BJ (cell line): ENCODE results near the gene UPF1. TPM values are rescaled to one million over a fixed set of nuclear protein-coding genes. Genes with fewer than 3 reads are reported as not detected.

Experiments
- CTCF ChIA-PET: fragments of 350-600 bp; formaldehyde crosslinking; extraction: SDS; loops from one replicate; lab custom pipeline; 2021; ENCODE audit warnings: antibody characterized with exemption, inconsistent platforms; lab: Yijun Ruan, JAX
- POLR2A ChIA-PET: fragments of 300-600 bp; sonication (Branson Sonifier 250); formaldehyde crosslinking; extraction: SDS; loops from one replicate; lab custom pipeline; 2021; ENCODE audit warnings: antibody characterized with exemption; lab: Charles Lee
- DNase-seq: peaks from one replicate; pipeline ENCODE4 v3.0.0-alpha.2; 2011; ENCODE audit warnings: low read depth
- H3K27me3 ChIP-seq: 2 replicates; pipeline ENCODE4 v1.6.0; 2011; ENCODE audit warnings: low read length; ENCODE audit not compliant: control insufficient read depth, insufficient read depth
- H3K36me3 ChIP-seq: 2 replicates; pipeline ENCODE4 v1.5.1; 2011; ENCODE audit warnings: low read length; ENCODE audit not compliant: control insufficient read depth, insufficient read depth
- H3K4me3 ChIP-seq: 2 replicates; pipeline ENCODE4 v1.5.1; 2011; ENCODE audit warnings: low read depth, mild to moderate bottlenecking, control low read depth, low read length
- CTCF ChIP-seq: IDR thresholded peaks from 2 replicates; pipeline ENCODE4 v1.5.1; 2011; ENCODE audit warnings: low read depth, mild to moderate bottlenecking, control low read depth, inconsistent platforms, low read length, moderate library complexity; ENCODE audit not compliant: insufficient read depth
- polyA plus RNA-seq: library from polyadenylated mRNA; depleted of rRNA; stranded (reverse); fragments of >200 nt; gene quantifications from 2 replicates; pipeline ENCODE4 v1.2.3, GENCODE V29; 2011

Gene UPF1
- polyA plus RNA-seq, 1 experiment: 24.1 TPM

GRCh38 chr19:18790566-18791314 is 41.0 kb upstream of the UPF1 start, which contains the start of gene COMP:
COMP (minus strand) TSS chr19:18791305; CDS start chr19:18791269, 36 bp downstream.
- peak within 1 kb of the TSS; percentile 23; the same call in 1 of the 2 replicates for H3K4me3 ChIP-seq
- DNase-seq: no peak
- TF ChIP-seq CTCF: no peak
- POLR2A ChIA-PET: no interaction called here
- H3K27me3 ChIP-seq: peaks cover 36% of the 10 kb centered on the region
- H3K36me3 ChIP-seq: no peaks in the 10 kb centered on the region
- CTCF ChIA-PET: no interaction called here

GRCh38 chr19:18791315-18791678 is 40.5 kb upstream of the UPF1 start:
- H3K36me3 ChIP-seq: no peaks in the 10 kb centered on the region
- no peak overlapping the region for H3K4me3 ChIP-seq
- ChIA-PET POLR2A (no interaction called here), CTCF (no interaction called here)
- peaks cover 36% of the 10 kb centered on the region for H3K27me3 ChIP-seq
- TF ChIP-seq CTCF: no peak
- DNase-seq: no peak

- Histone ChIP-seq H3K27me3 (peaks cover 34% of the 10 kb centered on the region), H3K4me3 (no peak overlapping the region), H3K36me3 (no peaks in the 10 kb centered on the region)
- ChIA-PET POLR2A (no interaction called here), CTCF (interaction anchor here (1.0 kb wide), 1 partner anchor 203 kb away, joined by 3 read pairs; no protein-coding TSS in a partner anchor)
- no peak for DNase-seq
- no peak for TF ChIP-seq CTCF
Measured at GRCh38 chr19:18792661-18793060, 39.1 kb upstream of the UPF1 start.

GRCh38 chr19:18793144-18794028 is 38.4 kb upstream of the UPF1 start:
- Histone ChIP-seq H3K27me3 (peaks cover 33% of the 10 kb centered on the region), H3K4me3 (no peak overlapping the region), H3K36me3 (no peaks in the 10 kb centered on the region)
- ChIA-PET CTCF (interaction anchor here (1.0 kb wide), 1 partner anchor 204 kb away, joined by 3 read pairs; no protein-coding TSS in a partner anchor), POLR2A (no interaction called here)
- DNase-seq: no peak
- TF ChIP-seq CTCF: no peak

GRCh38 chr19:18794029-18794313 is 37.8 kb upstream of the UPF1 start:
- Histone ChIP-seq H3K36me3 (no peaks in the 10 kb centered on the region), H3K27me3 (peaks cover 29% of the 10 kb centered on the region), H3K4me3 (no peak overlapping the region)
- ChIA-PET POLR2A (no interaction called here), CTCF (interaction anchor here (0.7 kb wide), 1 partner anchor 13 kb away, joined by 3 read pairs; no protein-coding TSS in a partner anchor)
- no peak for TF ChIP-seq CTCF
- DNase-seq: no peak
